HL-60 (cell line): Measurements from ENCODE around the gene KCND2.

Source experiments
- CTCF ChIP-seq: IDR thresholded peaks from one replicate; pipeline ENCODE4 v1.5.1; 2011; ENCODE audit warnings: low read length, control low read depth, inconsistent platforms; ENCODE audit not compliant: insufficient read depth
- GABPA ChIP-seq: IDR thresholded peaks from 2 replicates; pipeline ENCODE4 v1.6.1; 2012; ENCODE audit warnings: low read depth
- POLR2AphosphoS5 ChIP-seq: IDR thresholded peaks from 2 replicates; pipeline ENCODE4 v1.6.1; 2012; ENCODE audit warnings: low read depth
- SPI1 ChIP-seq: IDR thresholded peaks from 2 replicates; pipeline ENCODE4 v1.6.1; 2012; ENCODE audit warnings: low read depth, mild to moderate bottlenecking, borderline replicate concordance

- TF ChIP-seq CTCF (peak; percentile 23), POLR2AphosphoS5 (no peak), GABPA (no peak), SPI1 (no peak)
Measured at GRCh38 chr7:120725376-120726039, 452.5 kb downstream of the KCND2 start.
